Measurements from ENCODE around the gene LSM14A.
"Not testable (repeated sequence)": the region's sequence is repeated elsewhere in the genome, so short reads cannot be mapped to it uniquely, and the experiment has no call there.

LSM14A gene

GRCh38 chr19:34155686-34156085 is 16.6 kb upstream of the LSM14A start (continued):
- TF ChIP-seq ZNF184 (tag by site-specific recombination; IDR thresholded peaks at IDR 0.05) (no peak), ZNF18 (tag by site-specific recombination; IDR thresholded peaks at IDR 0.05) (no peak), ZNF449 (tag by site-specific recombination; IDR thresholded peaks at IDR 0.05) (no peak), TCF7L2 (IDR thresholded peaks at IDR 0.05; ENCODE audit: borderline replicate concordance, low read depth, low read length) (no peak), ZNF416 (tag by site-specific recombination; IDR thresholded peaks at IDR 0.05) (no peak), ZNF19 (tag by site-specific recombination; IDR thresholded peaks at IDR 0.05; ENCODE audit: low read depth) (no peak), MZF1 (tag by site-specific recombination; IDR thresholded peaks at IDR 0.05; ENCODE audit: borderline replicate concordance) (no peak), ZNF433 (tag by site-specific recombination; IDR thresholded peaks at IDR 0.05; ENCODE audit: low read depth) (no peak), SP2 (tag by site-specific recombination; IDR thresholded peaks at IDR 0.05) (no peak), ZNF391 (tag by site-specific recombination; IDR thresholded peaks at IDR 0.05; ENCODE audit: borderline replicate concordance, low read depth) (no peak)
- TF ChIP-seq, protein P1, sequence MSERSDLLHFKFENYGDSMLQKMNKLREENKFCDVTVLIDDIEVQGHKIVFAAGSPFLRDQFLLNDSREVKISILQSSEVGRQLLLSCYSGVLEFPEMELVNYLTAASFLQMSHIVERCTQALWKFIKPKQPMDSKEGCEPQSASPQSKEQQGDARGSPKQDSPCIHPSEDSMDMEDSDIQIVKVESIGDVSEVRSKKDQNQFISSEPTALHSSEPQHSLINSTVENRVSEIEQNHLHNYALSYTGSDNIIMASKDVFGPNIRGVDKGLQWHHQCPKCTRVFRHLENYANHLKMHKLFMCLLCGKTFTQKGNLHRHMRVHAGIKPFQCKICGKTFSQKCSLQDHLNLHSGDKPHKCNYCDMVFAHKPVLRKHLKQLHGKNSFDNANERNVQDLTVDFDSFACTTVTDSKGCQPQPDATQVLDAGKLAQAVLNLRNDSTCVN (tag by site-specific recombination; optimal IDR thresholded peaks at IDR 0.05): no peak

DNA sequence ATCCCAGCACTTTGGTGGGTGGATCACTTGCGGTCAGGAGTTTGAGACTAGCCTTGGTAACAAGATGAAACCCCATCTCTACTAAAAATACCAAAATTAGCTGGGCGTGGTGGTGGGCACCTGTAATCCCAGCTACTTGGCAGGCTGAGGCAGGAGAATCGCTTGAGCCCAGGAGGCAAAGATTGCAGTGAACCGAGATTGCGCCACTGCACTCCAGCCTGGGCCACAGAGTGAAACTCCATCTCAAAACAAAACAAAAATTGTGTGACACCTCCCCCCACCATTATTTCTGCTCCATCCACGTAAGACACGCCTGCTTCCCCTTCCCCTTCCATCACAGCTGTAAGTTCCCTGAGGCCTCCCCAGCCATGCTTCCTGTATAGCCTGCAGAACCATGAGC is 13.3 kb upstream of the LSM14A start:
- 0 out of 2 replicates have a peak, but pooled peaks have one; percentile 24 for TF ChIP-seq ZNF785 (tag by site-specific recombination; IDR thresholded peaks at IDR 0.05)
- H3K4me1 ChIP-seq (ENCODE audit: control insufficient read depth, insufficient read depth, low read length); POLR2A ChIA-PET; H3K9me3 ChIP-seq (ENCODE audit: control insufficient read depth, insufficient read depth, low read depth, low read length); H3K4me3 ChIP-seq (ENCODE audit: low read depth, low read length); H3K36me3 ChIP-seq (ENCODE audit: control insufficient read depth in 2 of 2, insufficient read depth in 1 of 2, low read length in 2 of 2); H3K27ac ChIP-seq (ENCODE audit: extremely low read depth, low read depth, low read length): not testable (repeated sequence)
- CTCF ChIA-PET: interaction anchor here (0.6 to 3.6 kb wide), 3 partner anchors 12 to 381 kb away, joined by 3 to 10 read pairs (median 3); no protein-coding TSS in a partner anchor

DNA sequence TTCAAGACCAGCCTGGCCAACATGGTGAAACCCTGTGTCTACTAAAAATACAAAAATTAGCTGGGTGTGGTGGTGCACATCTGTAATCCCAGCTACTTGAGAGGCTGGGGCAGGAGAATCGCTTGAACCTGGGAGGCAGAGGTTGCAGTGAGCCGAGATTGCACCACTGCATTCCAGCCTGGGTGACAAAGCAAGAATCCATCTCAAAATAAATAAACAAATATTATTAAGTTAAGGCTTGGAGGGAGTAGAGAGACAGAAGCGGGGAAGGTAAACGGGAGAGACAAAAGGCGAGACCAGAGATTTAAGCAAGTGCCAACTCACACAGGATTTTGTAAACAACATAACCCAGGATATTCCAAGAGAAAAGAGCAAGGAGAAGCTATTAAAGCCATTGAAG is 12.8 kb upstream of the LSM14A start:
- H3K27ac ChIP-seq (ENCODE audit: extremely low read depth, low read depth, low read length); H3K4me3 ChIP-seq (ENCODE audit: low read depth, low read length); H3K36me3 ChIP-seq (ENCODE audit: control insufficient read depth in 2 of 2, insufficient read depth in 1 of 2, low read length in 2 of 2); H3K9me3 ChIP-seq (ENCODE audit: control insufficient read depth, insufficient read depth, low read depth, low read length); H3K4me1 ChIP-seq (ENCODE audit: control insufficient read depth, insufficient read depth, low read length): not testable (repeated sequence)
- POLR2A ChIA-PET: interaction anchor here (0.6 kb wide), 1 partner anchor 67 kb away, joined by 3 read pairs; no protein-coding TSS in a partner anchor
- CTCF ChIA-PET: interaction anchor here (0.6 to 3.6 kb wide), 3 partner anchors 10 to 382 kb away, joined by 3 to 10 read pairs (median 3); no protein-coding TSS in a partner anchor

DNA sequence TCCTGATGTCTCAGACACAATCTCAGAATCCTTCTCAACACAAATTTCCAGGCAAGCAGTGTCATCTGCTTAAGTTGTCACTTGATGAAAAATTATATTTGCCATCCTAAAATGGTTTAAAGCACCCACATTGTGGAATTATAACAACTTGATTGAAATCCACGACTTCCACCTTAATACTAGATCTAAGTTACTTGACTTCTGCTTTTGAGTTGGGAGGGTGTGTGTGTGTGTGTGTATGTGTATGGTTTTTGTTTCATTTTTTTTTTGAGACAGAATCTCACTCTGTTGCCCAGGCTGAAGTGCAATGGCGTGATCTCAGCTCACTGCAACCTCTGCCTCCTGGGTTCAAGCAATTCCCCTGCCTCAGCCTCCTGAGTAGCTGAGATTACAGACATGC is 10.4 kb upstream of the LSM14A start:
- ChIA-PET POLR2A (interaction anchor here (0.7 kb wide), 1 partner anchor 155 kb away, joined by 3 read pairs; no protein-coding TSS in a partner anchor), CTCF (interaction anchor here (0.6 to 1.7 kb wide), 8 partner anchors 16 to 765 kb away, joined by 3 to 4 read pairs (median 3); no protein-coding TSS in a partner anchor)
- TF ChIP-seq ZNF768 (tag by site-specific recombination; IDR thresholded peaks at IDR 0.05): 0 out of 2 replicates have a peak, but pooled peaks have one; percentile 1
- not testable (repeated sequence) for H3K4me1 ChIP-seq (ENCODE audit: control insufficient read depth, insufficient read depth, low read length); H3K36me3 ChIP-seq (ENCODE audit: control insufficient read depth in 2 of 2, insufficient read depth in 1 of 2, low read length in 2 of 2); H3K27ac ChIP-seq (ENCODE audit: extremely low read depth, low read depth, low read length); H3K4me3 ChIP-seq (ENCODE audit: low read depth, low read length); H3K9me3 ChIP-seq (ENCODE audit: control insufficient read depth, insufficient read depth, low read depth, low read length)
